Stimulated activated naive CD8-positive, alpha-beta T cell treated with anti-CD3 and anti-CD28 coated beads, Interleukin-15, Interleukin-2, amounts not matched to agents 100 ng/mL and 50 ng/mL, for 24 hours (primary cell): ENCODE results near the gene FAM193A.
"Not testable (repeated sequence)": the region's sequence is repeated elsewhere in the genome, so short reads cannot be mapped to it uniquely, and the experiment has no call there.

ENCODE experiments used
- H3K27ac Mint-ChIP-seq: one replicate; pipeline ENCODE4 v1.8.0; 2021; ENCODE audit warnings: mild to moderate bottlenecking, mixed read lengths
- H3K27me3 Mint-ChIP-seq: one replicate; pipeline ENCODE4 v1.8.0; 2021; ENCODE audit warnings: mixed read lengths
- H3K36me3 Mint-ChIP-seq: one replicate; pipeline ENCODE4 v1.8.0; 2021; ENCODE audit warnings: low read depth, mixed read lengths
- H3K4me1 Mint-ChIP-seq: one replicate; pipeline ENCODE4 v1.8.0; 2021; ENCODE audit warnings: low read depth, mixed read lengths
- H3K4me3 Mint-ChIP-seq: one replicate; pipeline ENCODE4 v1.8.0; 2021; ENCODE audit warnings: mild to moderate bottlenecking, mixed read lengths
- H3K9me3 Mint-ChIP-seq: one replicate; pipeline ENCODE4 v1.8.0; 2021; ENCODE audit warnings: mixed read lengths

FAM193A gene

DNA sequence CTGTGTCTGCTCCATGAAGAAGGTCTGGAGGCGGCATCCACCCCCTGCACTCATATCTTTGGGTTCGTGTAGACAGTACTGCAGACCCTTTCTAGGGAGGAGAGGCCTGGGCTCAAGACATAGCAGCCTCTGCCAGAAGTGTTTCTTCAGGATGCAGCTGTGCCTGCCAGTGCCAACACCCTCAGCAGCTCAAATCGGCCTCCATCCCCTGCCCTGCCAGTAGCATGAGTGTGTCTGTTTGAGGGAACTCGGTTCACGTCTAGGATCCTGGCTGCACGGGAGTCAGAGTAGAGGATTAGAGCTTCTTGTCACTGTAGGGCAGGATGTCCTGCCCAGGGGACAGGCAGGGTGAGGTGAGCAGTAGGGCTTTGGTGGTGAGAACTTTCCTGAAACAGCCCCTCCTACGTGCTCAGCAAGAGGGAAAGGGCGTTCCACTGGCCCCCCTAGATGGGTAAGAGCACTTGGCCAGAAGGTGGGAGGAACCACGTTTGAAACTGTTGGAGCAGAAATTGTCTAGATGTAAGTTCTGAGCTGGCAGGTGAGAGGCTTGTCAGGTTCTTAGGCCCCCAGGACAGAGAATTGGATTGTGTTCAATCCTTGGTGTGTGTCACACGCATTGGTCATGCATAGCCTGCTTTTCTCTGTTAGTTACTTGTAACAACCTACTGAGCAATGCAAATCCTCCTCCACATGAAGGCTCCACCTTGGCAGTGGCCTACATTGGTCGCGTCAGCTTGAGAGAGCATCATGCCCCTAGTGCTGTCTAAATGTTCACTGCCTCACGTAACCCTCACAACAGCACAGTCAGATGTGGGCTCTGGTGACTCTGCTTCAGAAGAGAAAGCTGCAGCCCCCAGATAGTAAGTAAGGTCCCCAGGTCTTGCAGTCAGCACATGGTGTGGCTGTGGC, 25.8 kb upstream of the FAM193A start:
- peaks cover 9% of the 10 kb centered on the region for H3K4me1 Mint-ChIP-seq
- H3K27me3 Mint-ChIP-seq = no peaks in the 10 kb centered on the region
- no peaks in the 10 kb centered on the region for H3K9me3 Mint-ChIP-seq
- H3K36me3 Mint-ChIP-seq = peaks cover 65% of the 10 kb centered on the region
- no peak overlapping the region for H3K4me3 Mint-ChIP-seq
- peak overlapping the region; percentile 38 for H3K27ac Mint-ChIP-seq

DNA sequence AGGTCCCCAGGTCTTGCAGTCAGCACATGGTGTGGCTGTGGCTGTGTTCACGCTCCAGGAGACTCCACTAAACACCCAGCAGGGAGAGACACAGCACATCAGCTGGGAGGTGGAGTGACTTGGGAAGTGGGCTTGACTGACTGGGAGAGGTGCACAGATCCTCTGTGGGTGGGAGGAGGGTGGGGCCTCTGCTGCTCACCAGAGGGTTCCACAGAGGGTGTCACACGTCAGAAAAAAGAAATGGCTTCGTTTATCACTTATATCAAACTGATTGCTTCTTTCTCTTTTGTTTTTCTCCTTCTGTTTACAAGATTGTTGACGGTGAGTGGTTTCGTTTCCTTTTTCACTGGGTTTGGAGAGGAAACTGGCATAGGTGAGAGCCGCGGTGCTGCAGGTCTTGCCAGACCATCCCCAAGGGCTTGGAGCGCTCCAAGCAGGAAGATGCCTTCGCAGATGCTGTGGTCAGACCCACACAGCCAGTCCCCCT, 24.8 kb upstream of the FAM193A start:
- H3K36me3 Mint-ChIP-seq = peaks cover 55% of the 10 kb centered on the region
- no peaks in the 10 kb centered on the region for H3K9me3 Mint-ChIP-seq

GRCh38 chr4:2512396-2513135, 23.9 kb upstream of the FAM193A start:
- no peak overlapping the region for H3K4me3 Mint-ChIP-seq
- H3K36me3 Mint-ChIP-seq = peaks cover 47% of the 10 kb centered on the region
- H3K27ac Mint-ChIP-seq = no peak overlapping the region
- no peaks in the 10 kb centered on the region for H3K9me3 Mint-ChIP-seq
- H3K27me3 Mint-ChIP-seq = no peaks in the 10 kb centered on the region
- peaks cover 4% of the 10 kb centered on the region for H3K4me1 Mint-ChIP-seq

More for the DNA sequence above, 24.8 kb upstream of the FAM193A start:
- no peaks in the 10 kb centered on the region for H3K27me3 Mint-ChIP-seq
- H3K27ac Mint-ChIP-seq = peak overlapping the region; percentile 71
- H3K4me3 Mint-ChIP-seq = no peak overlapping the region
- H3K4me1 Mint-ChIP-seq = peaks cover 4% of the 10 kb centered on the region

DNA sequence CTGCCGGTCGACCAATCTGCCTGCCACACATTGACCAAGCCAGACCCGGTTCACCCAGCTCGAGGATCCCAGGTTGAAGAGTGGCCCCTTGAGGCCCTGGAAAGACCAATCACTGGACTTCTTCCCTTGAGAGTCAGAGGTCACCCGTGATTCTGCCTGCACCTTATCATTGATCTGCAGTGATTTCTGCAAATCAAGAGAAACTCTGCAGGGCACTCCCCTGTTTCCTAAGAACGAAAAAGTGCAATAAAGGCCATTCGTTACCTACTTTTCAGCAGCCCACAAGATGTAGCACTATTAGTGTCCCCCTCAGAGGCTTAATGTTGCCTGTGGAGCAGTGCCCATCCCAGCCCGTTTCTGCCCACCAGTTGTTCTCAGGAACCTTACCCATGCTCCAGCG, 22.3 kb upstream of the FAM193A start:
- H3K27me3 Mint-ChIP-seq, H3K9me3 Mint-ChIP-seq, H3K4me3 Mint-ChIP-seq, H3K27ac Mint-ChIP-seq, H3K4me1 Mint-ChIP-seq: not testable (repeated sequence)
- peaks cover 40% of the 10 kb centered on the region for H3K36me3 Mint-ChIP-seq

DNA sequence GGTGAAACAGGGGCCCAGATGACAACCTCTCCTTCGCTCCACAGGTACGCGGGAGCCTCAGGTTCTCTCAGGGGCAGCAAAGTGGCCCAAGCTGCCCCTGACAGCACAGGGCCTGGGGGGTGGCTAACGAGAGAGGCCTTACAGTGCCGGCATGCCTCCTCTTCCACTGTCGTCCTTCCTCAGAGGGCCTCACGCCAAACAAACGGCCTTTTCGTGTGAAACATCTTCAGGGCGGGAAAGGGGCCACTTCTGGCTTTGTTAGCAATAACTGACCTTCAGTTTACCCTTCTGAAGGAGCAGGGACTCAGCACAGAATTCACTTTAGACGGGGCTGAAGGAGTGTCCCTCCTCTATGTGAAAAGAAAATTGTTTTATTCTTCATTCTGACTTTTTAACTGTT, 21.5 kb upstream of the FAM193A start:
- not testable (repeated sequence) for H3K27me3 Mint-ChIP-seq, H3K4me1 Mint-ChIP-seq, H3K27ac Mint-ChIP-seq, H3K4me3 Mint-ChIP-seq, H3K9me3 Mint-ChIP-seq
- H3K36me3 Mint-ChIP-seq = peaks cover 39% of the 10 kb centered on the region

DNA sequence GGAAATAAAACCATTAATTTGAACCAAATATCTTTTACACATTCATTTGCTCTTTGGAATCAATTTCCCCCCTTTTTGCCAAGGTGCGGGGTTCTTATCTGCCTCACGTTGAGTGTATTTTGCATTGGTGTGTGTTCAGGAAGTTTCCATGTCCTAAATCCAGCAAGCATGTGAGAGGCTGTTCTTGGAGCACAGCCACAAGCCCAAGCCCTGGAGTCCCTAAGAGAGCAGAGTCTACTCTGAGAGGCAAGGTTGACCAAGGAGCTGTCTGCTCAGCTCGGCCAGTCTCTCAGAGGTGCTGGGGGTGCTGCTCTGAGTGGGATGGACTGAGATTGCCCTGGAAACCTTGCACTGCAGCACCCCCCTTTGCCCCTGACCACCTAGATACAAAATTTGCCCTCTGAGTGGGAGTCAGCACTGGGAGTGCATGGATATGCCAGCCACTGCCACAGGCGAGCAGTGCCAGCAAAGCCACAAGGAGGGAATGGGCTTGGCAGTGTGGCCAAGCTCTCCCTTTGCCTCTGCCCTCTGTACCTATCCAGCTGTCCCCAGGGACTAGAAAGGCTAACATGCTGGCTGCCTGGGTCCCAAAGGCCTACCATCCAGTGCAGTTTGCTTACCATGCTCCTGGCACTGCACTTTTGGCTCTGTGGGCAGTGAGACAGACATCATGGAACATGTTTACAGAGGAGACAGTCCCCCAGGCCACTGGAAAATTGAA, 20.5 kb upstream of the FAM193A start:
- no peak overlapping the region for H3K27ac Mint-ChIP-seq
- no peak overlapping the region for H3K4me3 Mint-ChIP-seq
- H3K9me3 Mint-ChIP-seq = no peaks in the 10 kb centered on the region
- peaks cover 31% of the 10 kb centered on the region for H3K36me3 Mint-ChIP-seq
- no peaks in the 10 kb centered on the region for H3K4me1 Mint-ChIP-seq
- H3K27me3 Mint-ChIP-seq = no peaks in the 10 kb centered on the region

- Mint-ChIP-seq H3K27ac (no peak overlapping the region), H3K36me3 (peaks cover 32% of the 10 kb centered on the region), H3K27me3 (no peaks in the 10 kb centered on the region), H3K4me3 (no peak overlapping the region), H3K9me3 (no peaks in the 10 kb centered on the region), H3K4me1 (no peaks in the 10 kb centered on the region)
These were observed 19.8 kb upstream of the FAM193A start for GRCh38 chr4:2516635-2517034.

GRCh38 chr4:2526559-2526958, 9.9 kb upstream of the FAM193A start:
- Mint-ChIP-seq H3K27ac (no peak overlapping the region), H3K4me1 (no peaks in the 10 kb centered on the region), H3K36me3 (no peaks in the 10 kb centered on the region), H3K9me3 (no peaks in the 10 kb centered on the region), H3K27me3 (no peaks in the 10 kb centered on the region), H3K4me3 (no peak overlapping the region)

GRCh38 chr4:2534904-2535375, 1.5 kb upstream of the FAM193A start:
- H3K27ac Mint-ChIP-seq = peak overlapping the region; percentile 83
- peak overlapping the region; percentile 93 for H3K4me3 Mint-ChIP-seq
- no peaks in the 10 kb centered on the region for H3K27me3 Mint-ChIP-seq
- H3K9me3 Mint-ChIP-seq = no peaks in the 10 kb centered on the region
- peaks cover 10% of the 10 kb centered on the region for H3K36me3 Mint-ChIP-seq
- H3K4me1 Mint-ChIP-seq = peaks cover 23% of the 10 kb centered on the region

DNA sequence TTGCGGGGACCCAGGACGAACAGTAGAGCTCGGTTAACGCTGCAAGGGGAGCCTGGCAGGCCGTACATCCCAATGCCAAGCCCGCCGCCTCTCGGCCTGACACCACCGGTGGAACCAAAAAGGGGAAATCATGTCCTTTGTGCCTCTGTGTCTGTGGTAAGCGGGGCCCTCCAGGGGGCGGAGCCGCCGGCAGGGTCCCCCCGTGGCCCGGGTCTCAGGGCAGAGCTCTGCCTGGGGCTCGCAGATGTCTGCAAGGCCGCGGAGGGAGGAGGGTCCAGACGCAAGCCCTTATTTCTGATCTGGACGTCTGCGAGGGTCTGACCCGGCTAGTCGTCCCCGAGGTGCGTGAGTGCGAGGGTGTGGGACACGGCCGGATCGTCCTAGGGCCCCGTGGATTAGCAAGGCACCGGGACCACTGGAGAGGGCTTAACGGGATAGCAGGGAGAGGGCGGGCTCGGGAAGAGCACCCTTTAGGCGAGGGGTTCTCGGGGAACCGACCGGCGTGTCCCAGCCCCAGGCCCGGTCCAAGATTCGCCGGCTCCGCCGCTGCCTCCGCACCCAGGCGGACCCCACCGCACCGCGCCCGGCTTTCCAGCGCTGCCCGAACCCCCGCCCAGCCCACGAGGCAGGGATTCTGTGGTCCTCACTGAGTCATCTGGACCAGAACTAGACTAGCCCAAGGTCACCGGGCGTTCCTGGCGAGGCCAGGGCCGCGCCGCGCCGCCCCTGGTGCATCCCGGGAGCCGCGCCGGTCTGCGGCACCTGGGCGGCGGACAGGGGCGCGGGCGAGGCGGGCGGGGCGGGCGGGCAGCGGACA, 863 bp upstream of the FAM193A start:
- Mint-ChIP-seq H3K9me3 (no peaks in the 10 kb centered on the region), H3K4me3 (peak overlapping the region; percentile 93), H3K27me3 (no peaks in the 10 kb centered on the region), H3K36me3 (peaks cover 11% of the 10 kb centered on the region), H3K27ac (peak overlapping the region; percentile 97), H3K4me1 (peaks cover 24% of the 10 kb centered on the region)

DNA sequence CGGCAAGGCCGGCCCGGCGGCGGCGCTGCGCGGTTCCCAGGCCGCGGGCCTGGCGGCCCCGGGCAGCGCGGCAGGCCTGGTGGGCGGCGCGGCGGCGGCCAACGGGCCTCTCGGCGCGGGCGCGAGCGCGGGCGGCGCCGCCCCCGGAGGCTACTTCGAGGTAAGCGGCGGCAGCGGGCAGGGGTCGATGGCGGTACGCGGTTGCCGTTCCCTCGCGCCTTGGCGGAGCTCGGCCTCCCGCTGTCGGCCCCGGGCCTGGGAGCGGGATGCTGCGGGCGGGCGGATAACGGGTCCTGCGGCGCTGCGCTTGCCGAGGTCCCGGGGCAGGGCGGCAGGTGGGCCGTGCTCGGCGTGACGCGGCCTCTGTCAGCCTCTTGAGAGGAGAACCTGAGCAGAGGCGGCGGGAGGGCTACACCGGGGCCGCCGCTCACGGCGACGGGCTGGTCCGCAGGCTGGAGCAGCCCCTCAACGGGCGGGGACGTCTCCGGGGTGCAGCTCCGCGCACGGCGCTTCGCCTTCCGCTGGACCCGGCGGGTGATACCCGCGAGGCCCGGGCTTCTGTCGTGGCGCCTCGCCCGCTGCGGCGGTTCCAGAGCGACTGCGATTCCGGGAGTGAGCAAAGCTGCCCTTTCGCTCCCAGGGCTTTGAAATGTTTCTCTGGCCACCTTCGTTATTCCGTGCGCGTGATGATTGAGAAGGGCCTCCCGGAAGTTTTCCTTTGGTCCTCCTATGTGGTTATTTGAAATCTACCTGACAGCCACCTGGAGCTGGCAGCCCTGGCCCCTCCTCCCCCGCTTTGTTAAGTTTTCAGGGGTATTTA, 774 bp downstream of the FAM193A start:
- Mint-ChIP-seq H3K27ac (peak overlapping the region; percentile 81), H3K4me1 (peaks cover 30% of the 10 kb centered on the region), H3K9me3 (no peaks in the 10 kb centered on the region), H3K36me3 (peaks cover 11% of the 10 kb centered on the region), H3K27me3 (no peaks in the 10 kb centered on the region), H3K4me3 (peak overlapping the region; percentile 89)

DNA sequence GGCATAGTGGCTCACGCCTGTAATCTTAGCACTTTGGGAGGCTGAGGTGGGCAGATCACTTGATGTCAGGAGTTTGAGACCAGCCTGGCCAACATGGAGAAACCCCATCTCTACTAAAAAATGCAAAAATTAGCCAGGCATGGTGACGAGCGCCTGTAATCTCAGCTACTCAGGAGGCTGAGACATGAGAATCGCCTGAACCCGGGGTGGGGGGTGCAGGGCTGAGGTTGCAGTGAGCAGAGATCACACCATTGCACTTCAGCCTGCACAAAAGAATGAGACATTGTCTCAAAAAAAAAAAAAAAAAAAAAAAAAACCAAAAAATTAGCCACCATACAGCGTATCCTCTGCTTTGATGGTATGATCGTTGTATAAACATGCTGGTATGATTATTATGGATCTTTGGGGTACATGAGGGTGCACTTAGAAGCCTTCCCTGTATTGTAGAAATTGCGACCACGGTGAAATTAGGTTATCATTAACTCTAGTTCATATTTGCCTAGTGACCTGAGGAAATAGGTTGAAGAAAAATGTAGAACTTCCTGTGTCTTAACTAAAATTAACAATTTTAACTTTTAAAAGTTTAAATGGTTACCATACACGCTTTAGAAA, 7.2 kb downstream of the FAM193A start:
- H3K4me1 Mint-ChIP-seq = peaks cover 38% of the 10 kb centered on the region

DNA sequence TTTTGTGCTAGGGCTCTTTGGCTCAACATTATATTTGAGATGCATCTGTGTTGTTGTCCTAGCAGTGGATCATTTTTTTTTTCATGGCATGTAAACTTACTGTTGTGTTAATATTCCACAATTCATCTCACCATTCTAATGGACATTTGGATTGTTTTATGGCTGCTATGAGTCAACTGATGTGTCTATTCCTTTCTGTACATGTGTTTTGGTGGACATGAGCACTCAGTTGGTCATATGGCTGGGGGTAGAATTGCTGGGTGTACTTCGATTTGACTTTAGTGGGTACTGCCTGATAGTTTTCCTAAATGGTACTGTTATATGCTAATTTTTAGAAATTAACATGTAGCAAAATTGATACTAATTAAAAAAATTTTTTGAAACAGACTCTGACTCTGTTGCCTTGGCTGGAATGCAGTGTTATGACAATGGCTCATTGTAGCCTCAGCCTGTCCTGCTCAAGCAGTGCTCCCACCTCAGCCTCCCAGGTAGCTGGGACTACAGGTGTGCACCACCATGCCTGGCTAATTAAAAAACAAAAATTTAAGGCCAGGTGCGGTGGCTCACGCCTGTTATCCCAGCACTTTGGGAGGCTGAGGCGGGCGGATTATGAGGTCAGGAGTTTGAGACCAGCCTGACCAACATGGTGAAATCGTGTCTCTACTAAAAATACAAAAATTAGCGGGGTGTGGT, 9.0 kb downstream of the FAM193A start:
- Mint-ChIP-seq H3K4me1 (peaks cover 29% of the 10 kb centered on the region), H3K27ac (no peak overlapping the region), H3K4me3 (no peak overlapping the region)

More for the DNA sequence above, 7.2 kb downstream of the FAM193A start:
- not testable (repeated sequence) for H3K27me3 Mint-ChIP-seq, H3K9me3 Mint-ChIP-seq, H3K4me3 Mint-ChIP-seq, H3K27ac Mint-ChIP-seq
- peaks cover 11% of the 10 kb centered on the region for H3K36me3 Mint-ChIP-seq

More for the DNA sequence above, 9.0 kb downstream of the FAM193A start:
- Mint-ChIP-seq H3K27me3 (no peaks in the 10 kb centered on the region), H3K9me3 (no peaks in the 10 kb centered on the region), H3K36me3 (peaks cover 3% of the 10 kb centered on the region)
